HG03457 (cell line): Measurements from ENCODE around the gene KANSL1.

ENCODE experiments used
- ATAC-seq: cut with Tn5 transposase; IDR thresholded peaks from one replicate; pipeline ENCODE4 v1.9.1; 2021; ENCODE audit warnings: moderate number of reproducible peaks; ENCODE audit not compliant: unreplicated experiment

KANSL1 gene

DNA sequence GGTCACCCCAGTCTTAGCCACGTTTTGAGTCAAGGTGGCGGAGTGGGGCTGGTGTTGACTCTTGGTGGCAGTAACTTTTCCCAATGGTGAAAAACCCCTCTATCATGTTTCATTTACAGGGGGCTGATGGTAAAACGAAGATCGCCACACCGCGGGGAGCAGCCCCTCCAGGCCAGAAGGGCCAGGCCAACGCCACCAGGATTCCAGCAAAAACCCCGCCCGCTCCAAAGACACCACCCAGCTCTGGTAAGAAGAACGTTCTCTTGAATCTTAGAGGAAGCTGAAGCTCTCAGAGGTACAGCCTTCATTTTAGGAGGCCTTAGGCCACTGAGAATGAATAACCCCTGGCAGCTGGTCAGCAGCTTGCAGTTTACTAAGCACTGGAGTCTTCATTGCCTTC is 201.9 kb downstream of the KANSL1 start:
- ATAC-seq, result no peak

GRCh38 chr17:45990886-45991285 is 202.3 kb downstream of the KANSL1 start:
- ATAC-seq, result no peak

- no peak for ATAC-seq
Measured at GRCh38 chr17:45989759-45990158, 203.5 kb downstream of the KANSL1 start.

DNA sequence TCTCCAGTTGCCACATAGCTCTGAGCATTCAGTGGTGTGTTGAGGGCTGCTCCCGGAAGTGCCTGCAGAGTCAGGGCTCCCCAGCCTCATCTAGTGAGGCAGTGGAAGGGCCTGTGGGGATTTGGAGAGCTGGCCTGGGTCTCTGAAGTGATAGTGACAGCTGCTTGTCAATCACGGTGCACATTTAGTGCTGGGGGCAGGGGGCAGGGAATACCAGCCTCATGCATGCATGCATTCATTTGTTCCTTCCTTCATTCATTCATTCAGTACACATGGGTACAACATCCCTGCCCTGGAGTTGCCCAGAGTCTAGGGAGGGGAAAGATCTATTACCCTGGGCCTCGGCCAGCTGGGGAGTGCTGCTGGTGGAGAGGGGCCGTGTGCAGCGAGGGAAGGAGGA is 205.5 kb downstream of the KANSL1 start:
- no peak for ATAC-seq

GRCh38 chr17:45986056-45986455 is 207.2 kb downstream of the KANSL1 start:
- no peak for ATAC-seq

DNA sequence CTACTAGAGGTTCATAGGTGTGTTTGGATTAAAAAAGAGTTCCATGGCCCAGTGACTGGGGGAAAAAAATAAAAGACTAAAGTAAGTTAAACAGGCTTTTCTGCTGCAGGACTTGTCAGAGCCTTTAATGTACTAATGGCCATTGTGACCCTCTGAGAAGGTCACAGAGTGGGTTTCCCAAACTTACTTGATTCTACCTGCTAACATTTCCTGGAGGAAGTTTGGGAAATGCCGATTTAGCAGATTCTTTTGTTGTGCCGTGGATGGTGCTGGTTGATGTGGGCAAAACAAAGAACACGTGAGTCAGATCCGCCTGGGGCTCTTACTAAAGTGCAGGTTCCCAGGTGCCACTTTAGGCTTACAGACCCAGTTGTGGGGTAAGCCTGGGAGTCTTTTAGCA is 207.8 kb downstream of the KANSL1 start:
- ATAC-seq, result no peak

- ATAC-seq, result no peak
Measured at GRCh38 chr17:45984368-45984767, 208.9 kb downstream of the KANSL1 start.

DNA sequence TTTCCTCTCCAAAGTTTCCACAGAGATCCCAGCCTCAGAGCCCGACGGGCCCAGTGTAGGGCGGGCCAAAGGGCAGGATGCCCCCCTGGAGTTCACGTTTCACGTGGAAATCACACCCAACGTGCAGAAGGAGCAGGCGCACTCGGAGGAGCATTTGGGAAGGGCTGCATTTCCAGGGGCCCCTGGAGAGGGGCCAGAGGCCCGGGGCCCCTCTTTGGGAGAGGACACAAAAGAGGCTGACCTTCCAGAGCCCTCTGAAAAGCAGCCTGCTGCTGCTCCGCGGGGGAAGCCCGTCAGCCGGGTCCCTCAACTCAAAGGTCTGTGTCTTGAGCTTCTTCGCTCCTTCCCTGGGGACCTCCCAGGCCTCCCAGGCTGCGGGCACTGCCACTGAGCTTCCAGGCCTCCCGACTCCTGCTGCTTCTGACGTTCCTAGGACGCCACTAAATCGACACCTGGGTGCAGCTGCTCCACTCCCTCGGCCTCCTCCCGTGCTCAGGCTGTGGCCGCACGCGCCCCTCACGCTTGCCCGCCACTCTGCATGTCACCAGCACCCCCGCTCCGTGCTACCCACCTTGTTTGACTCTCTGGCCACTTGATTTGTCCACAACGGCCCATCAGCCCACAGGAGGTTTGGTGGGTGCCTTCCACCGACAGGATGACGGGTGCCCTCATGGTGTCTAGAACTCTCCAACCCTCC is 209.5 kb downstream of the KANSL1 start:
- no peak for ATAC-seq

DNA sequence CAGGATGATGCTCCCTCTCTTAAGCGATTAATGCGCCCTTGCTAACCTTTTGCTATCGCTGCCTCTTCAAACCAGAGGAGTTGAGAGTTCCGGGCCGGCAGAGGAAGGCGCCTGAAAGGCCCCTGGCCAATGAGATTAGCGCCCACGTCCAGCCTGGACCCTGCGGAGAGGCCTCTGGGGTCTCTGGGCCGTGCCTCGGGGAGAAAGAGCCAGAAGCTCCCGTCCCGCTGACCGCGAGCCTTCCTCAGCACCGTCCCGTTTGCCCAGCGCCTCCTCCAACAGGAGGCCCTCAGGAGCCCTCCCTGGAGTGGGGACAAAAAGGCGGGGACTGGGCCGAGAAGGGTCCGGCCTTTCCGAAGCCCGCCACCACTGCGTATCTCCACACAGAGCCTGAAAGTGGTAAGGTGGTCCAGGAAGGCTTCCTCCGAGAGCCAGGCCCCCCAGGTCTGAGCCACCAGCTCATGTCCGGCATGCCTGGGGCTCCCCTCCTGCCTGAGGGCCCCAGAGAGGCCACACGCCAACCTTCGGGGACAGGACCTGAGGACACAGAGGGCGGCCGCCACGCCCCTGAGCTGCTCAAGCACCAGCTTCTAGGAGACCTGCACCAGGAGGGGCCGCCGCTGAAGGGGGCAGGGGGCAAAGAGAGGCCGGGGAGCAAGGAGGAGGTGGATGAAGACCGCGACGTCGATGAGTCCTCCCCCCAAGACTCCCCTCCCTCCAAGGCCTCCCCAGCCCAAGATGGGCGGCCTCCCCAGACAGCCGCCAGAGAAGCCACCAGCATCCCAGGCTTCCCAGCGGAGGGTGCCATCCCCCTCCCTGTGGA is 210.2 kb downstream of the KANSL1 start:
- no peak for ATAC-seq

DNA sequence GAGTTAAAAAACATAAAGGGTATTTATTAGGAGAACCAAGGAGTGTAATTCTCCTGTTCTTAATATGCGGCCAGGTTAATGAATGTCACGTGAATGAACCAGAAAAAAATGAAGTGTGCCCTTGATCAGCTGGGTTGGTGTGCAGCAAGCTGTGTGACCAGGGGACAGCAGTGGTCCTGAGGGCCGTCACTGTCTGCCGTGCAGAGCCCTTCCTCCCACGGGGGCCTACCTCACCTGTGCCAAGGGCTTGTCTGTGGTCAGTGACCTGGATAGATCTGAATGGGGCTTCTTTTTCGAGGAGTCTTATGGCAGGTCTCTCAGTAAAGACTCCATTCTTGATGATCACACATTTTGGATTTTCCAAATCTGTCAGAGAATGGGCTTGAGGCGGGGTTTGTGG is 211.9 kb downstream of the KANSL1 start:
- no peak for ATAC-seq

DNA sequence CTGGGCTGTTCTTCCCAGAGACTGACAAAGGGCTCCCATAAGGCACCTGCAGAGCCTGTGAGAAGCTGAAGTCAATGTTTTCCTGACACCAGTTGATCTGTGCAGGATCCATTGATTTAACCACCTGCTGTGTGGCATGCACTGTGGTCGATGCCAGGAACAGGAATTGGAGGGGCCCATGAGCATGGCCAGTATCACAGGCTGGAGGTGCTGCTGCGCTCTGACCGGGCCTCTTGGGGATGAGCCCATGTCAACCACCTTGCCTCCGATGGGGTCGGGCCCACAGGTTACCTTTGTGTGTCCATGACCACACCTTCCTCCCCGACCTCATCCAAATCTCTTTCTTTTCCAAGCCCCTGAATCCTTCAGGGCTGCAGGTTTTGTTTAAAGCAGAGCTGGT is 212.4 kb downstream of the KANSL1 start:
- no peak for ATAC-seq
